ENCODE data around the gene ANKRD17.
"Not testable (repeated sequence)": the region's sequence is repeated elsewhere in the genome, so short reads cannot be mapped to it uniquely, and the experiment has no call there.

The ANKRD17 gene

DNA sequence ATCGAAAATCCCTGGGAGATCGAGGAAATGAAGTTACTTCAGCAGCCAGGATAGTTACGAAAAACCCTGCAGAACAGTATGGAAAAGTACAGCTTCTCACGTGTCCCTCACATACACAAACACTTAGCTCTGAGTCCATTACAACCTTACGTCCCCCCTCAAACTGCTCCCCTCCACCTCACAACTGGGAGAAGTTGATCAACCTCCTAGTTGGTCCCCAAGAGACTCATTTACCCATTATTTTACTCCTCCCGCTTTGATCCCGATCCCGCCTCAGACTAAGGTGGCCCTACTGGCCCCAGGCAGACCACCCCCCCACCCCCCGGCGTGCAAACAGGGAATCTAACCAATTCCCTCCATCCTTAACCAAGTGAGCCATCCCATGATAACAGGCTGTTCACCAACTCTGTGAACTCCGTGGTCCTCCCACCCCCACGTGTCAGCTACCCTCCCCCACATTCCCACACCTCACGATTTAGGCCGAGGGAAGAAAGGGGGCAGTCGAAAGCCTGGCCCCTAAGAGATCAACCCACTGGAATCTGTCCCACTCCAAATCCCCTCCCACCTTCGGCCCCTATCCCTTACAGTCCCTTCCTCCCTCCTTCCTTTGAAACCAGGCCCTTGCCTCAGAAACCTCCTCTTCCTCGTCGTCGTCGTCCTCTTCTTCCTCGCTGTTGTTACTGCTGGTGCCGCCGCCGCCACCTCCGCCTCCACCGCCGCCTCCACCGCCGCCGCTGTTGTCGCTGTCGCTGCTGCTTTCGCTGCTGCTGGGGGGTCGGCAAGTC is 755 bp downstream of the ANKRD17 start:
- TF ChIP-seq, protein P1, sequence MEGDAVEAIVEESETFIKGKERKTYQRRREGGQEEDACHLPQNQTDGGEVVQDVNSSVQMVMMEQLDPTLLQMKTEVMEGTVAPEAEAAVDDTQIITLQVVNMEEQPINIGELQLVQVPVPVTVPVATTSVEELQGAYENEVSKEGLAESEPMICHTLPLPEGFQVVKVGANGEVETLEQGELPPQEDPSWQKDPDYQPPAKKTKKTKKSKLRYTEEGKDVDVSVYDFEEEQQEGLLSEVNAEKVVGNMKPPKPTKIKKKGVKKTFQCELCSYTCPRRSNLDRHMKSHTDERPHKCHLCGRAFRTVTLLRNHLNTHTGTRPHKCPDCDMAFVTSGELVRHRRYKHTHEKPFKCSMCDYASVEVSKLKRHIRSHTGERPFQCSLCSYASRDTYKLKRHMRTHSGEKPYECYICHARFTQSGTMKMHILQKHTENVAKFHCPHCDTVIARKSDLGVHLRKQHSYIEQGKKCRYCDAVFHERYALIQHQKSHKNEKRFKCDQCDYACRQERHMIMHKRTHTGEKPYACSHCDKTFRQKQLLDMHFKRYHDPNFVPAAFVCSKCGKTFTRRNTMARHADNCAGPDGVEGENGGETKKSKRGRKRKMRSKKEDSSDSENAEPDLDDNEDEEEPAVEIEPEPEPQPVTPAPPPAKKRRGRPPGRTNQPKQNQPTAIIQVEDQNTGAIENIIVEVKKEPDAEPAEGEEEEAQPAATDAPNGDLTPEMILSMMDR (IDR thresholded peaks at IDR 0.05; ENCODE audit: insufficient read depth, low read depth, low read length, missing control alignments) = no peak
- peak overlapping the region; percentile 86 for H3K4me3 ChIP-seq (ENCODE audit: low read depth, low read length)
- DNase-seq (ENCODE audit: low read depth) = peak; percentile 21

- TF ChIP-seq, protein P1 (IDR thresholded peaks at IDR 0.05; ENCODE audit: insufficient read depth, low read depth, low read length, missing control alignments) = peak; percentile 73
- peak overlapping the region; percentile 86 for H3K4me3 ChIP-seq (ENCODE audit: low read depth, low read length)
- DNase-seq (ENCODE audit: low read depth) = peak; percentile 74
Measured at GRCh38 chr4:73257234-73257633, 1.4 kb downstream of the ANKRD17 start.

- H3K4me3 ChIP-seq (ENCODE audit: low read depth, low read length) = peak overlapping the region; percentile 86
- DNase-seq (ENCODE audit: low read depth) = not testable (repeated sequence)
Measured at GRCh38 chr4:73255847-73256246, 2.8 kb downstream of the ANKRD17 start.

- H3K4me3 ChIP-seq (ENCODE audit: low read depth, low read length) = no peak overlapping the region
- TF ChIP-seq, protein P1 (IDR thresholded peaks at IDR 0.05; ENCODE audit: insufficient read depth, low read depth, low read length, missing control alignments) = no peak
- DNase-seq (ENCODE audit: low read depth) = no peak
Measured at GRCh38 chr4:73252001-73252400, 6.6 kb downstream of the ANKRD17 start.

DNA sequence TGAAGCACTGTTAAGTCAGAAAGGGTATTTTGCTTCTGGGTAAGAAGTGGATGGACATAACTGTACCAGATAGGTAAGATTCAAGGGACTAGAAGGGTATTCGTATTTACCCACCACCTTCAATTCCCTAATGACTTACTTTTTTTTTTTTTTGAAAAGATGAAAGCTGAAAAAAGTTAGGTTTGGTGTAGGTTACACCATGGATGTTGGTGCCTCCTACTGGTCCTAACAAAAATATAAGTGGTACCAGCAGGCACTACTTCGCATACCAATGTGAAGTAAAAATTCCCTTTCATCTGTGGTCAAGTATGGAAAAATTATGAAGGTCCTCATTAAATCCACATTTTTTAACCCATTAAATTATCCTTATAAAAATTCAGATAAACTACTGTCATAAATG is 7.2 kb downstream of the ANKRD17 start:
- DNase-seq (ENCODE audit: low read depth) = no peak
- TF ChIP-seq, protein P1 (IDR thresholded peaks at IDR 0.05; ENCODE audit: insufficient read depth, low read depth, low read length, missing control alignments) = no peak
- H3K4me3 ChIP-seq (ENCODE audit: low read depth, low read length) = no peak overlapping the region

DNA sequence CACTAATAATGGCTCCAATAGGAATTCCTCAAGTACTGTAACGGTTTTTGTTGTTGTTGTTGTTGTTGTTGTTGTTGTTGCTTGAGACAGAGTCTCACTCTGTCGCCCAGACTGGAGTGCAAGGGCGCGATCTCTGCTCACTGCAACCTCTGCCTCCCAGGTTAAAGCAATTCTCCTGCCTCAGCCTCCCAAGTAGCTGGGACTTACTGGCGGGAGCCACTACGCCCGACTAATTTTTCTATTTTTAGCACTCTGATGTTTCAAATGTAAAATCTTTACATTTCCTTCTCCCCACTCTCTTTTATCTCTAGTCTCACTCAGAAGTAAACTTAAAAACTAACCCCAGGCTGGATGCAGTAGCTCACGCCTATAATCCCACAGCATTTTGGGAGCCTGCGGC is 8.0 kb downstream of the ANKRD17 start:
- no peak overlapping the region for H3K4me3 ChIP-seq (ENCODE audit: low read depth, low read length)
- no peak for DNase-seq (ENCODE audit: low read depth)
- TF ChIP-seq, protein P1 (IDR thresholded peaks at IDR 0.05; ENCODE audit: insufficient read depth, low read depth, low read length, missing control alignments) = no peak

GRCh38 chr4:73248821-73249220 is 9.8 kb downstream of the ANKRD17 start:
- TF ChIP-seq, protein P1 (IDR thresholded peaks at IDR 0.05; ENCODE audit: insufficient read depth, low read depth, low read length, missing control alignments) = no peak
- H3K4me3 ChIP-seq (ENCODE audit: low read depth, low read length) = no peak overlapping the region
- no peak for DNase-seq (ENCODE audit: low read depth)

Measured in GM12865 (cell line).